Measurements from ENCODE around the gene MAGED4.

DNA sequence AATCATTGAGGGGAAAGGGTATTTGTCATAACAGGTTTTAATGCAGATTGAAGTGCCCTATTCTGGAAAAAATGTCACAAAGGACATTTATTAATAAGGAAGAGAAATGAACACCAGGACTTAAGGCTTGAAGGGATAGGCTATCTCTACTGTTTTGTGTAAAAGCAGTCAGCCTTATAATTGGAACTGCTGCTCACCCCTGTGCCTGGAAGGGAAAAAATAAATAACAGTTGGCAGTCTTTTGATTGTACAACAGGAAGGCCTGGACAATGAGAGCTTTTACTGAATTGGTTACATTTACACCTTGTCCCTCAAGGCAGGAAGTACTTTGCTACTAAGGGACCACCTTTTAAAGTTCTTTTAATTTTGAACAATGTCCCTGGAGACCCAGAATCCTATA, 17.8 kb upstream of the MAGED4 start:
- no peak for TF ChIP-seq REST (IDR thresholded peaks at IDR 0.05; ENCODE audit: insufficient read depth in 1 of 2, low read depth in 2 of 2, low read length in 2 of 2)
- no peak for TF ChIP-seq SIN3A (IDR thresholded peaks at IDR 0.05; ENCODE audit: borderline replicate concordance, insufficient read depth, low read length)
- TF ChIP-seq POLR2AphosphoS5 (IDR thresholded peaks at IDR 0.05; ENCODE audit: low read depth, low read length), result no peak
- TF ChIP-seq TAF1 (IDR thresholded peaks at IDR 0.05; ENCODE audit: borderline replicate concordance, insufficient read depth, low read length), result no peak
